GM12865 (cell line): Measurements from ENCODE around the gene FGGY.

ENCODE experiments used
- DNase-seq: peaks from one replicate; pipeline ENCODE4 v3.0.0; 2010; ENCODE audit warnings: low read depth
- H3K4me3 ChIP-seq: 2 replicates; pipeline ENCODE4 v1.5.1; 2011; ENCODE audit warnings: mild to moderate bottlenecking, low read depth, low read length, control low read depth
- CTCF ChIP-seq: IDR thresholded peaks from 2 replicates; pipeline ENCODE4 v1.5.1; 2011; ENCODE audit warnings: low read length, control low read depth, low read depth, inconsistent platforms; ENCODE audit not compliant: insufficient read depth; ENCODE audit errors: missing control alignments

Gene FGGY

DNA sequence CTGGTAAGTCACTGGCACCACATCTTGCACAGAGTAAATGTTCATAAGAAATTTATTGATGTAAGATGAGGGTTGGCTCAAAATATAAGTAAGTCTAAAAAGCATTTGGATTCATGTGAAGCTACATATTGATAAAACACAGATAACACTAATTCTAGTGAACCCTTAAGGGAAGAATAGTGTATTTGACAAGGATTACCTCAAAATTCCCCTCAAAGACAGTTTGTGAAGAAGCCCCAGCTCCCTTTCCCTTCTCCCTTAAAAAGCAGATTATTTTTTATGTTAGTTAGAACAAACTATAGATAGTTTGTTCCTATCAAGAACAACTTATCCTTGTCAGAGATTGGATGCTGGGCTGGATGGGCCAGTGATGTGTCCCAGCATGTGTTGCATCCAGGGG, 10.7 kb downstream of the FGGY start:
- H3K4me3 ChIP-seq, result no peak overlapping the region
- TF ChIP-seq CTCF, result no peak
- no peak for DNase-seq

- no peak overlapping the region for H3K4me3 ChIP-seq
- DNase-seq, result no peak
- no peak for TF ChIP-seq CTCF
Measured at GRCh38 chr1:59308839-59309238, 11.9 kb downstream of the FGGY start.

DNA sequence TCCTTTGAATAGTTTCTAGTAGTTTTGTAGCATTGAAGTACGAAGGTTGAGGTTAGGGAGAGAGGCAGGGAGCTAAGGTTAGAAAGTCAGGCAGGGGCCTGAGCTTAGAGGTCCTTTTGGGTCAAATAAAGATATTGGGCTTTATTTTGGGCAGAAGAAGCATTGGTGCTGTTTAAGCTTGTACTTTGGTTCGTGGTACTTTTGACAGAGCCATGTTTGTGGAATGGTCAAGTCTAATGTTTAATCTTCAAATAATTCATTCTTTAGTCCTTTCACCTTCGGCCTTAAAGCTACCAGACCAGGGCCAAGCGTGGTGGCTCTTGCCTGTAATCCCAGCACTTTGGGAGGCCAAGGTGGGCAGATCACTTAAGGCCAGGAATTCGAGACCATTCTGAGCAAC, 12.5 kb downstream of the FGGY start:
- no peak for DNase-seq
- TF ChIP-seq CTCF, result no peak
- H3K4me3 ChIP-seq, result no peak overlapping the region

GRCh38 chr1:59309795-59310548, 13.1 kb downstream of the FGGY start:
- TF ChIP-seq CTCF, result no peak
- no peak overlapping the region for H3K4me3 ChIP-seq
- DNase-seq, result no peak

- TF ChIP-seq CTCF, result no peak
- DNase-seq, result no peak
- H3K4me3 ChIP-seq, result no peak overlapping the region
Measured at GRCh38 chr1:59310549-59311250, 13.8 kb downstream of the FGGY start.

DNA sequence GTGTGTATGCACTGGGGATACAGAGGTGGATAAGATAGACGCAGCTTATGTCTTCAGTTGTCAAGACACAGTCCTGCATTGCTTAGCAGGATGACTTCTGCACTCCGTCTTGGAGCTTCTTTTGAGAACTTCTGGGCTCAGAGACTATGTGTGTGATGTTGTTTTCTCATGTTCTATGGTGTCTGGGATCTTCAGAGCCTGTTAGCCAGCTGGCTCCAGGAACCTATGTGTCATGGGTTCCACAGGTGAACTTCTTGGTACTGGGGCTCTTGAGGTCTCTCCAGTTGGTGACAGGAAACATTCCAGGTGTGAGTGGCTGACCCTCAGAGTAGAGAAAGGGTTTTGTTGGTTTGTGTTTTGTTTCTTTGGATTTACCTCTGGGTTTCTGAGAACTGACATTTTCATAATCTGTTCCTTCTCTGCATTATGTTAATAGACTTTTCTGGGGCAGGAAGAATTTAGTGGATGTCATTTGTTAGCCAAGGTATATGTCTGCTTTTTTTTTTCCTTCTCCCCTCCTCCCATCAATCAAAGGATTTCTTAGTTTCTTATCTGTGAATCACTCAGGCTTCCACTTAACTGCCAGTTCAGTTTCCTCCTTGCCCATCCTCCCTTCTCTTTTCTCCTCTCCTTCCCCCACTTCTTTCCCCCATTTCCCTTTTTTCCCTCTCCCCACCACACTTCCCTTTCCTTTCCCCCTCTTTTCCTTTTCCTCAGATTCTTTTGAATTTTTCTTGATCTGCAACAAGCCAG, 18.1 kb downstream of the FGGY start:
- no peak for DNase-seq
- no peak overlapping the region for H3K4me3 ChIP-seq
- no peak for TF ChIP-seq CTCF
